B cell (primary cell): ENCODE measurements around the gene SMPX.

Experiments used
- CTCF ChIP-seq: fragments of 200-600 bp; IDR thresholded peaks from one replicate; pipeline ENCODE4 v1.8.0; 2022; ENCODE audit warnings: antibody characterized with exemption, mild to moderate bottlenecking
- EZH2 ChIP-seq: IDR thresholded peaks from 2 replicates; pipeline ENCODE4 v1.6.1; 2012; ENCODE audit warnings: borderline replicate concordance, low read depth, mild to moderate bottlenecking, moderate library complexity, low read length; ENCODE audit not compliant: insufficient read depth, poor library complexity, severe bottlenecking

GRCh38 chrX:21683941-21684340 is 74.0 kb downstream of the SMPX start:
- TF ChIP-seq CTCF (no peak), EZH2 (no peak)
